ENCODE results near the gene KRT76. TPM values are rescaled to one million over a fixed set of nuclear protein-coding genes. Genes with fewer than 3 reads are reported as not detected.
A peak's percentile ranks its signal among the peaks of the same experiment; 100 is the strongest.

The KRT76 gene
- total and polyA plus RNA-seq, 4 donors = not detected

GRCh38 chr12:52800259-52800917 lies 23.2 kb upstream of the KRT76 start:
- DNase-seq (no peak), ATAC-seq (ENCODE audit: insufficient read depth, low FRiP score) (no peak)
- TF ChIP-seq CTCF (IDR thresholded peaks at IDR 0.05; ENCODE audit: control extremely low read depth, extremely low read depth) = no peak
- Histone ChIP-seq H3K36me3 (ENCODE audit: control insufficient read depth in 4 of 4, insufficient read depth in 4 of 4, low read length in 4 of 4) (no peaks in the 10 kb centered on the region), H3K4me1 (ENCODE audit: control insufficient read depth in 5 of 5, insufficient read depth in 5 of 5, low read length in 5 of 5) (peaks cover 0 to 8% (median 0%) of the 10 kb centered on the region in 5 donors), H3K4me3 (no peak overlapping the region), H3K9me3 (ENCODE audit: control insufficient read depth in 4 of 4, insufficient read depth in 3 of 4, low read length in 3 of 4) (no peaks in the 10 kb centered on the region), H3K9ac (ENCODE audit: insufficient read depth in 1 of 2, low read length in 2 of 2) (no peak overlapping the region), H3K27me3 (ENCODE audit: control insufficient read depth in 3 of 3, insufficient read depth in 3 of 3, low read length in 2 of 3) (peaks cover 0 to 18% (median 3%) of the 10 kb centered on the region in 3 donors), H3K27ac (ENCODE audit: low read depth in 1 of 2, low read length in 1 of 2) (no peak overlapping the region)
- 32 to 68% methylated on average over 1 of the region's 1 CpG for WGBS, 2 donors

GRCh38 chr12:52799505-52800211 lies 22.5 kb upstream of the KRT76 start:
- 72 to 90% methylated on average over 5 of the region's 5 CpGs for WGBS, 2 donors
- H3K4me3 ChIP-seq = no peak overlapping the region
- no peak overlapping the region for H3K9ac ChIP-seq (ENCODE audit: insufficient read depth in 1 of 2, low read length in 2 of 2)
- peaks cover 0 to 18% (median 3%) of the 10 kb centered on the region in 3 donors for H3K27me3 ChIP-seq (ENCODE audit: control insufficient read depth in 3 of 3, insufficient read depth in 3 of 3, low read length in 2 of 3)
- ATAC-seq (ENCODE audit: insufficient read depth, low FRiP score) (no peak), DNase-seq (no peak)
- H3K36me3 ChIP-seq (ENCODE audit: control insufficient read depth in 4 of 4, insufficient read depth in 4 of 4, low read length in 4 of 4) = no peaks in the 10 kb centered on the region
- H3K27ac ChIP-seq (ENCODE audit: low read depth in 1 of 2, low read length in 1 of 2) = peak overlapping the region in 1 of 2 donors; percentile 17
- H3K9me3 ChIP-seq (ENCODE audit: control insufficient read depth in 4 of 4, insufficient read depth in 3 of 4, low read length in 3 of 4) = no peaks in the 10 kb centered on the region
- peaks cover 0 to 8% (median 0%) of the 10 kb centered on the region in 5 donors for H3K4me1 ChIP-seq (ENCODE audit: control insufficient read depth in 5 of 5, insufficient read depth in 5 of 5, low read length in 5 of 5)
- no peak for TF ChIP-seq CTCF (IDR thresholded peaks at IDR 0.05; ENCODE audit: control extremely low read depth, extremely low read depth)

GRCh38 chr12:52798671-52799504 lies 21.7 kb upstream of the KRT76 start:
- DNase-seq (no peak), ATAC-seq (ENCODE audit: insufficient read depth, low FRiP score) (no peak)
- no peak overlapping the region for H3K27ac ChIP-seq (ENCODE audit: low read depth in 1 of 2, low read length in 1 of 2)

More at GRCh38 chr12:52798671-52799504, 21.7 kb upstream of the KRT76 start:
- no peaks in the 10 kb centered on the region for H3K36me3 ChIP-seq (ENCODE audit: control insufficient read depth in 4 of 4, insufficient read depth in 4 of 4, low read length in 4 of 4)
- H3K4me1 ChIP-seq (ENCODE audit: control insufficient read depth in 5 of 5, insufficient read depth in 5 of 5, low read length in 5 of 5) = peaks cover 0 to 8% (median 0%) of the 10 kb centered on the region in 5 donors
- no peak for TF ChIP-seq CTCF (IDR thresholded peaks at IDR 0.05; ENCODE audit: control extremely low read depth, extremely low read depth)
- peaks cover 0 to 18% (median 3%) of the 10 kb centered on the region in 3 donors for H3K27me3 ChIP-seq (ENCODE audit: control insufficient read depth in 3 of 3, insufficient read depth in 3 of 3, low read length in 2 of 3)
- 48 to 68% methylated on average over 7 of the region's 7 CpGs for WGBS, 2 donors
- no peak overlapping the region for H3K4me3 ChIP-seq
- no peak overlapping the region for H3K9ac ChIP-seq (ENCODE audit: insufficient read depth in 1 of 2, low read length in 2 of 2)
- no peaks in the 10 kb centered on the region for H3K9me3 ChIP-seq (ENCODE audit: control insufficient read depth in 4 of 4, insufficient read depth in 3 of 4, low read length in 3 of 4)

Measured in lung (tissue), 12 donors.